Colonic mucosa (tissue), 4 donors: ENCODE data around the gene CRTC3. TPM values are rescaled to one million over a fixed set of nuclear protein-coding genes. Genes with fewer than 3 reads are reported as not detected.

ENCODE experiments used
- DNase-seq: peaks from one replicate; pipeline ENCODE4 v3.0.0-alpha.2; 2020
- H3K27ac ChIP-seq: fragments of 200-600 bp; one replicate; pipeline ENCODE4 v1.8.0; 2021
- H3K27me3 ChIP-seq: fragments of 200-600 bp; one replicate; pipeline ENCODE4 v1.8.0; 2021
- H3K36me3 ChIP-seq: fragments of 200-600 bp; one replicate; pipeline ENCODE4 v1.8.0; 2021
- H3K4me1 ChIP-seq: fragments of 200-600 bp; one replicate; pipeline ENCODE4 v1.8.0; 2021; ENCODE audit warnings: mild to moderate bottlenecking
- H3K4me3 ChIP-seq: fragments of 200-600 bp; one replicate; pipeline ENCODE4 v1.8.0; 2021
- H3K9ac ChIP-seq, 2 donors: one replicate each; pipeline ENCODE4 v1.7.0; 2013; ENCODE audit warnings: control low read depth in 2 of 2, low read depth in 2 of 2, low read length in 2 of 2
- H3K9me3 ChIP-seq: fragments of 200-600 bp; one replicate; pipeline ENCODE4 v1.8.0; 2021
- CTCF ChIP-seq: fragments of 200-600 bp; IDR thresholded peaks from one replicate; pipeline ENCODE4 v1.8.0; 2022; ENCODE audit warnings: antibody characterized with exemption, mild to moderate bottlenecking
- intact Hi-C: fragments of 100-400 bp; cut with DNase I; formaldehyde crosslinking; loops from one replicate; pipeline ENCODE4 v1.14.1; 2022
- total RNA-seq, 2 donors: library from RNA; stranded (reverse); fragmentation: NEBNext Ultra II Directional in 1 of 2; extraction: Animal tissue kit (Norgen Biotek cat#: 25700) in 1 of 2; gene quantifications; one replicate each; pipeline ENCODE4 v1.2.1, GENCODE V29; 2021
- donor health status: healthy.
- donor health status: DM: no; HTN: no; CAD: no.
- donor health status: DM: no; HTN: no; CAD: no.

Gene CRTC3
- total RNA-seq, 2 donors from 2014 or later = 16.1 to 24.2 TPM

GRCh38 chr15:90593499-90594158 lies 63.9 kb downstream of the CRTC3 start:
- H3K4me3 ChIP-seq = peak overlapping the region; percentile 13
- H3K9me3 ChIP-seq = no peaks in the 10 kb centered on the region
- peak overlapping the region in 1 of 2 donors; percentile 34 for H3K9ac ChIP-seq
- H3K36me3 ChIP-seq = no peaks in the 10 kb centered on the region
- TF ChIP-seq CTCF = no peak
- no peak for DNase-seq
- no peaks in the 10 kb centered on the region for H3K27me3 ChIP-seq
- intact Hi-C loops = no loop called here
- H3K27ac ChIP-seq = peak overlapping the region; percentile 72
- H3K4me1 ChIP-seq = peaks cover 25% of the 10 kb centered on the region

DNA sequence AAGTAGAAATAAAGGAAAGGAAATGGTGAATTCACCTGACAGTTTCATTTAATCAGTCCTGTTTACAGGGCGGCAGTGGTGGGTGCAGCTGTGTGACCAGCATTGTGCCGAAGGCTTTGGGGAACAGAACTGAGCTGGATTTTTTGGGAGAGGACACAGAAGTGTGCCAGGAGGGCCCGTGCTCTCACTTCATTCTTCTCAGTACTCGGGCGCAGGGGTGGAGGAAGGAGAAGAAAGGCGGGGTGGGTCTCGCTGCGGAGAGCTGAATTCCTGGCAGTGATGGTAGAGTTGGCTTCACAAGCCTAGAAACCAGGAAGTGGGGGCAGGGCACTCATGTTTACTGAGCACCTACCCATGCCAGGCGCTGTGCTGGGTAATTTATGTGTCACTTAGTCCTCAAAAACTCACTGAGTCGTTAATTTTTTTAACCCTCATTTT lies 64.6 kb downstream of the CRTC3 start:
- H3K4me1 ChIP-seq = peaks cover 25% of the 10 kb centered on the region
- TF ChIP-seq CTCF = no peak
- no peaks in the 10 kb centered on the region for H3K27me3 ChIP-seq
- H3K9ac ChIP-seq = peak overlapping the region; percentile 30 to 68
- intact Hi-C loops = no loop called here
- H3K27ac ChIP-seq = peak overlapping the region; percentile 72
- no peaks in the 10 kb centered on the region for H3K36me3 ChIP-seq
- no peaks in the 10 kb centered on the region for H3K9me3 ChIP-seq
- peak overlapping the region; percentile 13 for H3K4me3 ChIP-seq
- DNase-seq = peak; percentile 95

DNA sequence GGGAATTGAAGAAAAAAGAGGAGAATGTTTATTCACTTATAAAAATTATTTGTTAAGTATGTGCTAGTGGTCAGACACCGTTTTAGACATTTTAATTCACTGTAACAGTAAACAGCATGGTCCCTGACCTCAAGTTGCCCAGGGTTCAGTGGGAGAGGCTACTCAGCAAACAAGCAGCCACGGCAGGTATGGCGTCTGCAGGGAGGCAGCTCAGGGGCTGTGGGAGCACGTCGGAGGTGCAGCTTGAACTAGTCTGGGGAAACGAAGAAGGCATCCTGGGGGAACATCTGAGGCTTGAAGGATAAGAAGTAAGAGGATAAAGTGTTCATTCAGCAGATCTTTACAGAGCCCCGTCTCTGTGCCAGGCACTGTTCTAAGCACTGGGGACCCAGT lies 66.0 kb downstream of the CRTC3 start:
- DNase-seq = no peak
- Histone ChIP-seq H3K9me3 (no peaks in the 10 kb centered on the region), H3K9ac (no peak overlapping the region), H3K27me3 (no peaks in the 10 kb centered on the region), H3K27ac (peak overlapping the region; percentile 29), H3K36me3 (no peaks in the 10 kb centered on the region), H3K4me3 (no peak overlapping the region), H3K4me1 (peaks cover 25% of the 10 kb centered on the region)
- TF ChIP-seq CTCF = no peak
- intact Hi-C loops = no loop called here

DNA sequence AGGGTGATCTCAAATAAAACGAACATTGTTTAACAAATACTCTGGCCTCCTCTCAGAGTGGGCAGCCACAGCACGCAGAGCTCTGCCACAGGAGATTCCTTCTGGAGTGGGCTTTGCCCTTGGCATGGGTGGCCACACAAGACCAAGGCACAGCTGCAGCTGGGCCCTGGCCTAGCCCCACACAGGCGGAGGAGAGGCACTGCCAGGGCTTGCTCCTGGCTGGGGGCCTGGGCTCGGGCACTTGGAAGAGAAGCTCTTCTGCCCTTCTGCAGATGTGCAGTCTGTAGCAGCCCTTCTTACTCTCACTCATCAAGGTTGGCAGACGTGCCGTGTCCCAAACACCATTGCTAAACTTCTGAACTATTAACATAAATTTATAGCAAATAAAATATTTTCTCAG lies 67.2 kb downstream of the CRTC3 start:
- Histone ChIP-seq H3K9me3 (no peaks in the 10 kb centered on the region), H3K36me3 (no peaks in the 10 kb centered on the region), H3K27me3 (no peaks in the 10 kb centered on the region), H3K27ac (peak overlapping the region; percentile 68), H3K9ac (no peak overlapping the region), H3K4me3 (no peak overlapping the region), H3K4me1 (peaks cover 25% of the 10 kb centered on the region)
- DNase-seq = no peak
- intact Hi-C loops = no loop called here
- no peak for TF ChIP-seq CTCF

- TF ChIP-seq CTCF = no peak
- no peak for DNase-seq
- peaks cover 25% of the 10 kb centered on the region for H3K4me1 ChIP-seq
- intact Hi-C loops = no loop called here
- H3K27me3 ChIP-seq = no peaks in the 10 kb centered on the region
- no peaks in the 10 kb centered on the region for H3K36me3 ChIP-seq
- H3K4me3 ChIP-seq = no peak overlapping the region
- H3K27ac ChIP-seq = peak overlapping the region; percentile 68
- no peak overlapping the region for H3K9ac ChIP-seq
- H3K9me3 ChIP-seq = no peaks in the 10 kb centered on the region
Observed at GRCh38 chr15:90597577-90597976, 67.9 kb downstream of the CRTC3 start.
